HG03175 (cell line): Measurements from ENCODE around the gene CDC27.
"Not testable (repeated sequence)": the region's sequence is repeated elsewhere in the genome, so short reads cannot be mapped to it uniquely, and the experiment has no call there.

Experiments used
- ATAC-seq: cut with Tn5 transposase; IDR thresholded peaks from one replicate; pipeline ENCODE4 v1.9.1; 2021; ENCODE audit warnings: mild to moderate bottlenecking, moderate library complexity; ENCODE audit not compliant: unreplicated experiment

The CDC27 gene

DNA sequence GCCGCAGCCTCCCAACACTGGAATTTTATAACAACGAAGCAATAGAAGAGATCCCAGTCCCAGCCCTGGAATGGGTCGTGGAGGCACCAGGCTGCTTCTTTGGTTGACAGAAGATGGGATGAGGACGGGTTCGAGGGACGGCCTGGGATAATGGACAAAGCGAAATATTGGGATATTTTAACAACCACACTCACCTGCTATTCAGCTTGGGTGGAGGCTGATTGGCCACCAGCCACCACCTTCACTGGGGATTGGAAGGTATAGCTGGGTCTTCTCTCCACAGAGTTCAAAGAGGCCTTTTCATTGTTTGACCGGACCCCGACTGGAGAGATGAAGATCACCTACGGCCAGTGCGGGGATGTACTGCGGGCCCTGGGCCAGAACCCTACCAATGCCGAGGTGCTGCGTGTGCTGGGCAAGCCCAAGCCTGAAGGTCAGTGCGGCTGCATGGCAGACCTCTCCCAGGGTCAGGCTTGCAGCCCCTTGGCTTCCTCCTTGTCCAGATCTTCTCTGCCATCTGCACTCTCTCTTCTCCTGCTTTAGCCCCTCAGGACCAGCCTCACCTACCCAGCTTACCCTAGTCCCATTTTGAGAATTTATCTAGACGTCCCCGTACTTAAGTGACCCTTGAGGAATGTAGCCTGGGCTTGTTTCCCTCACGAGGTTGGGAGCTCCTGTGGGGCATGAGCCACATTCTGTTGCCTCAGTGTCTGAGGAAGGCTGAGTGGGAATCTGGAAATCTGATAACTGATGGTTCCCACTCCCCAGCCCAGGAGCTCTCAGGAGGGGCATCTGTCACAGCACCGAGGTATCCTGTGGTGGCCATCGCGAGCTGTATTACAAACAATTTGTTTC lies 30.8 kb upstream of the CDC27 start:
- ATAC-seq: no peak

DNA sequence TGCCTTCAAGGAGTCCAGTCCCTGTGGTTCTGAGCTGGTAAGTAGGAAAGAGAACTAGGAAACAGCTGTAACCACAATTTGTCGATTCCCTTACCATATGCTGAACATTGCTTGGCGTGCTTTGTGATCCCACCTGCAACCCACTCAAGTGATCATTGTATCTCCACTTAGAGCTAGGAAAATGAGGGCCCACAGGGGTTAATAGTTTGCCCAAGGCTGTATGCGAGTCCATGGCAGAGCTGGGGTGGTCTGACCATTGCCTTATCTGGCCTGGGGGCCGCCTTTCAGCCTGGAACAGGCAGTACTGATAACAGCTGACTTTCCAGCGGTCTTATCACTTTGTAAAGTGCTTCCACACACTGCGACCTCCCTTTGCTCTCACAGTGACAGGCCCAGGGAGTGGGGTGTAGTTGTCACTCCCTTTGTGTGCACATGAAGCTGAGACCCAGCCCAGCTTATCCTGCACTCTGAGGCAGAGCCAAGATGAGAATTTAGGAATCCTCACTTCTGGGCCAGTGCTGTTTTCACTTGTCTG lies 29.9 kb upstream of the CDC27 start:
- no peak for ATAC-seq

DNA sequence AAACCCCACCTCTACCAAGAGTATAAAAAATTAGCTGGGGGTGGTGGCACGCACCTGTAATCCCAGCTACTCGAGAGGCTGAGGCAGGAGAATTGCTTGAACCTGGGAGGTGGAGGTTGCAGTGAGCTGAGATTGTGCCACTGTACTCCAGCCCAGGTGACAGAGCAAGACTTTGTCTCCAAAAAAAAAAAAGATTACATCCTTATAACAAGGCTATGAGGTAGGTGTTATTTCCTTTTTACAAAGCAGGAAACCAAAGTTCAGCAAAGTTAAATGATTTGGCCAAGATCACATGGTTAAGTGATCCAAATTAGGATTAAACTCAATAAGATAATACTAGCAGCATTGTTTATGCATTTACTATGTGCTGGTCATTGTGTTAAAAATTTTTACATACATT lies 28.2 kb upstream of the CDC27 start:
- ATAC-seq: not testable (repeated sequence)

DNA sequence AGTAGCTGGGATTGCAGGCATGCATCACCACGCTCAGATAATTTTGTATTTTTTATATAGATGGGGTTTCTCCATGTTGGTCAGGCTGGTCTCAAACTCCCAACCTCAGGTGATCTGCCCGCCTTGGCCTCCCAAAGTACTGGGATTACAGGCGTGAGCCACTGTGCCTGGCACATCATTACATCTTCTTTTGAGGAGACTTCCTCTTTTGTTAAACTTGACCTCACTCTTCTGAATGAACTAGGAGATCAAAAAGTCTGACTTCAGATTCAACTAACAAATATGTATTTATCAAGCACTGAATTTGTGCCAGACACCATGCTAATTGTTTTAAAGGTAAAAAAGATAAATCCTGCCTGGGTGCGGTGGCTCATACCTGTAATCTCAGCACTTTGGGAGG lies 27.7 kb upstream of the CDC27 start:
- ATAC-seq: not testable (repeated sequence)

DNA sequence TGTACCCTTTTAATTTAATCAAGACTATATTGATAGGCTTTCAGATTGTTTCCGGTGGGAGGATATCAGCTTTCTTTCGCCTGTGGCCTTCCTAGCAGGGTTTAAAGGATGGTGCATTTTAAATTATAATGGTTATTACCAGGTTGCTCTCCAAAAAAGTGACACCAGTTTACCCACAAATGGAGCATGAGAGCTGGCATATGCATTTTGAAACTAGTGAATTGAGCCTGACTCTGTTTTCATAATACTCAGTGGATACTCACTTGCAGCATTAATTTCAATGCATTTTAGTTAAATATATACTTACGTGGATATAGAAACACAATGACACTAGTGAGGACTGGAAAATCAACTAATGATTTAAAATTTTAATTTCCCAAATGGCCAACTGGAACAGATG lies 25.8 kb upstream of the CDC27 start:
- ATAC-seq: no peak

DNA sequence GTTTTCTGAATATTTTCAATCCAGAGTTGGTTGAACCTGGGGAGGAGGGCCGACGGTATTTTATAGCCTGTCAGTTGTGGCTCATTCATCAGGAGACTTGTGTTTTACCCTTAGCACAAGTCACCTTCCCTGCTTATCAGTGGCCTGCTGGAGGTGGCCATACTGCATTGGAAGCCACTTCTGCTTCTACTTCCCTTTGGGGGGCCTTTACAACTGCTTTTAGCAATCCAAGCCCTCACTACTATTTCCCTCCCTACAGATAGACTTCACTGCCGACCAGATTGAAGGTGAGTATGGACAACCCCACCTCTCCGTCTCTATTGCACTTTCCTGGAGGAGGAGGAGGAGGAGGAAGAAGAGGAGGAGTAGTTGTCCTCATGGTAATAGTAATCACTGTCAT lies 24.4 kb upstream of the CDC27 start:
- ATAC-seq: no peak

DNA sequence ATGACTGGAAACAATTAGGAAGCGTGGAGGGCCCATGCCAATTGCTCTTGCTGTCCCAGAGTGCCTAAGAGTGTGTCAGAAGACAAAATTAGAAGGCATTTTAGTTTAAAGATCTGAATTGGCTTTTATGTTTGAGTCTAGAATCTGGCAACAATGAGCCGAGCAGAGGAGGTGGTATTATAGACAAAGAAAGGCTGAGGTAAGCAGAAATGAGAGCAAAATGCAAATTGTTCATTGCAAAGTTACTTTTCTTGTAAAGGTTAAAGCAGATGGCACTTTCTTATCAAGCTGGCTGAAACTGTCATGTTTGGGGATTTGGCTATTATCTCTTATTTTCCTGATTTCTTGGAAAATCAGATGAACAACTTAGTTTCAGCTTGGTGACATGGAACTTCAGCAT lies 23.4 kb upstream of the CDC27 start:
- no peak for ATAC-seq

DNA sequence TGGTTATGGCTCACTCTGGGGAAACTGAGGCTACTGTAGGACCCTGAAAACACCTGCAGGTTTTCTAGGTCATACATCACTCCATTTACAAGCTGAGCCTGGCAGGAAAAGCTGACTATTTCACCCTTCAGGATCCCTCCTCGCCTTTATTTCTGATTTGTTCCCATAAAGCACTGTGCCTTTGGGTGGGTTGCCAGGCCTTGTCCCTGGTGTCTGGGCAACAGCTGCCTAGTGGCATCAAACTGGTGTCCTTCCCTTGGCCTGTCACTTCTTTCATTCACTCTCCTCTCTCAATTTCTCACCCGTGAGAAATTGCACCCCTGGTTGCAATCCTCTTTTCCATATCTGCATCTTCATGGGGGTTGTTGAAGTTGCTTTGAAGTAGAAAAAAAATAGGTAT lies 21.7 kb upstream of the CDC27 start:
- ATAC-seq: no peak

DNA sequence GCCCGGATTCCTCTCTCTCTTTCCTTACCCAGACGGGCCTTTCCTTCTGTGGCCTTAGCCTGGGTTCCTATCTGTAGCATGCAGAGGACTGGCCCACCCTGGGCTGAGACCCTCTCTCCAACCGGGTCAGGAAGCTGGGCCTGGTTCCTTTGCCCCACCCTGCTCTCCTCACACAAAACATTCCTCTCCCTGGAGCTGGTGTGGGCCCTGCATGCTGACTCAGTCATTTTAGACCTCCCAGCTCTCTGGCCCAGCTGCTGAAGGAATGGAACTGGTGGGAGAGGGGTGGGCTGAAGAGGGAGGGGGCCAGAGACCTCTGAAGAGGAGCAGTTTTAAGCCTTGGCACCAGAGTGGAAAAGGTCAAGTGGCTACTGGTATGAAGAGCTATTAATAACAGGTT lies 21.0 kb upstream of the CDC27 start:
- no peak for ATAC-seq

DNA sequence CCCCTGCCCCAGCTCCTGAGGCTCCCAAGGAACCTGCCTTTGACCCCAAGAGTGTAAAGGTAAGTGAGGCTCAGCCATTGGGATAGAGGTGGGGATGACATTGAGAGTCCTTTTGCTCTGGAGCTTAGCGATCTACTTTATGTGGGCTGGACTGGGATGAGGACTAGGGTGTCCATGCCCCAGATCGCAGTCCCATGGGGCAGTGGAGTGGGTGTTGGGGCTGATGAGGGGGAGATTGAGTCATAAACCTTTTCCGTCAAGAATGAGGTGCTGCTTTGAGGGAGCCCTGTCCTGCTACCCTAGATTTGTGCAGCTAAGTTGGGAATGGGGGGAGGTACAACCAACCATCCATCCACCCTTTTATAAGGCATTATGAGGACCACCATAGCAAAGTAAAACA lies 20.4 kb upstream of the CDC27 start:
- ATAC-seq: no peak

DNA sequence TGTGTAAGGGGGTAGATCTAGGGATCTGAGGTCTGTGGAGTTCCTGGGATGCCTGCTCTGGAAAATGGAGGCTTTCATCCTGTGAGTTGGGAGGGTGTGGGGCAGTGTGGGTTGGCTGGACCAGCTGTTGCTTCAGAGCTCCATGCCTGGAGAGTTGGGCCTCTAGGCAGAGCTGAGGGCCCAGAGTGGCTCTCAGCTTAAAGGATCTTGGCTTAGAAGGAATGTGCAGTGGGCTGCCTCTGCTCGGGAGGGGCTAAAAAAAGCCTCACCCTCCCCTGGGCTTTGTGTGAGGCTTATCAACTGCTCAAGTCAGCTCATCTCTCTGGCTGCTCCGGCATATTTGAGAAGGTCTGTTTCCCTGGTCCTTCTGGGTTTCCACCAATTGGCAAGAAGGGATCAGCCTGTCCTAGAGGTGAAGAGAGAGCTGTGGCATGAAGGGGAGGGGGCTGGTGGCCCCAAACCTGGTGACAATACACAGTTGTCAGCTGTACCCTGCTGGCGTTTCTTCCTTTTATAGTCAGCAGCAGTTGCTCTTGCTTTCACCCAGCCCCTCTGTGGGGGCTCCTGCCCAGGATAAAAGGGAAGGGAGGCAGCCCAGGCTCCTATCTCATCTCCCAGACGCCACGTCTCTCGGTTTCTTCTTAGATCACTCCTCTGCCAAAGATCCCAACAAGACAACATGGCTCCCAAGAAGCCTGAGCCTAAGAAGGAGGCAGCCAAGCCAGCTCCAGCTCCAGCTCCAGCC lies 19.8 kb upstream of the CDC27 start, which contains the start of gene MYL4:
MYL4 (plus strand) TSS at position 605 of the 745 bp plus-strand sequence; CDS start at position 680, 75 bp downstream.
- no peak for ATAC-seq

DNA sequence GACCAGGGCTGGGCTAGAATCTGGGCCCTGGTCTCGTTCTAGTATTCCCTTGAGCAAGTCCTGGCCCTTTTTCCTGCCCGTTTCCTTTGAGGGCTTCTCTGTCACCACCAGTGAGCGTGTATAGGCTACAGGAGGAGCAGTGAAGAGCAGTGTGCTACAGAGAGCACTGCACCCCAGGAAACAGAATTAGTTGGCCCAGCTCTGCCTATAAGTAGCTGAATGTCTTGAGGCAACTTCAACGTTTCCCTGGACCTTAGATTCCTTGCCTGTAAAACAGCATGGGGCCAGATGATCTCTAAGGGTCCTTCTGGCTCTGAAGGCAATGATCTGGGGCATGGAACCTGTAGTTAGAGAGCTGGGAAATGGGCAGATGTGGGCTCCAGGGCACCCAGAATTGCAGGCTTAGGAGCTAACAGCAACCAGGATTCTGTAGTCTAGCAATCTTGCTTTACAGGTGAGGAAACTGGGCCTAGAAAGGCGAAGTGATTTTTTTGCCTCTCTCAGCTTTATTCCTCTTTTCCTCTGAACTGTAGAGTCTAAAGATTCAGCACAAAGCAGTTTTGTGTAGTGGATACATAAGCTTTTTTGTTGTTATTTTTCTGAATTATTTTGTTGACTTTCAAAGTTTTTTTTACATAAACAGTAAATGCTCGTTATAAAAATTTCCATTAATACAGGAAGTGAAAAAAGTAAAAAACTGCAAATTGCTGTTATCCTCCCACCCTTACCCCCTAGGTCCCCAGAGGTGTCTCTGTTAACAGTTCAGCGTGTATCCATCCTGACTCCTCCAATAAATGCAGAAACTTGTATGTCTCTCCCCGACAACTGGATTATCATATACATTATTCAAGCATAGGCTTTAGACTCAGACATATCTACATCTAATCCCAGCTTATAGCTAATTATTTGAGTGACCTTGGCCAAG lies 18.3 kb upstream of the CDC27 start:
- ATAC-seq: no peak

DNA sequence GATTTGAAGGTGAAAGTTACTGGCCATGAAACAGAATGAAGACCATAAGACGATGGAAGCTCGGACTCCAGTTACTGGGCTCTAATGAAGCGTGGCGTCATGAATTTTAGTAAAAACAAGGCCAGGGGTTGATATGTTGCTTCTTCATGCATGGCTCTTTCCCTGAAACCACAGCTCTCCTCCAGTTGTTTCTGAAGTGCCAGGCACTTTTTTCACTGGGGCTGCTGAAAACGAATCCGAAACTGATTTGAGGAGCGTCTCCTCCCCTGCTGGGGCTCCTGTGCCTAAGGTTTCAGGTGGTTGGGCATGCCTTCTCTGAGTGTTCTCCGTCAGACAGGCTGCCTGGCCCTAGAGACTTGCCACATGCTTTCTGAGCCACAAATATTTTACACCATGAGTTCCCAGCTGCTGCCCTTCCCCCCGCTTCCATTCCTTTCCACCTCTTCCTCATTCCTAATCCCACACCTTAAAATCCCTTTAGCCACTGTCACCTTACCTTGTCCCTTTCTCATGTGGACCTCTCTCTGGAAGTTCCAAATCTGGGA lies 16.4 kb upstream of the CDC27 start:
- peak; percentile 60 for ATAC-seq

DNA sequence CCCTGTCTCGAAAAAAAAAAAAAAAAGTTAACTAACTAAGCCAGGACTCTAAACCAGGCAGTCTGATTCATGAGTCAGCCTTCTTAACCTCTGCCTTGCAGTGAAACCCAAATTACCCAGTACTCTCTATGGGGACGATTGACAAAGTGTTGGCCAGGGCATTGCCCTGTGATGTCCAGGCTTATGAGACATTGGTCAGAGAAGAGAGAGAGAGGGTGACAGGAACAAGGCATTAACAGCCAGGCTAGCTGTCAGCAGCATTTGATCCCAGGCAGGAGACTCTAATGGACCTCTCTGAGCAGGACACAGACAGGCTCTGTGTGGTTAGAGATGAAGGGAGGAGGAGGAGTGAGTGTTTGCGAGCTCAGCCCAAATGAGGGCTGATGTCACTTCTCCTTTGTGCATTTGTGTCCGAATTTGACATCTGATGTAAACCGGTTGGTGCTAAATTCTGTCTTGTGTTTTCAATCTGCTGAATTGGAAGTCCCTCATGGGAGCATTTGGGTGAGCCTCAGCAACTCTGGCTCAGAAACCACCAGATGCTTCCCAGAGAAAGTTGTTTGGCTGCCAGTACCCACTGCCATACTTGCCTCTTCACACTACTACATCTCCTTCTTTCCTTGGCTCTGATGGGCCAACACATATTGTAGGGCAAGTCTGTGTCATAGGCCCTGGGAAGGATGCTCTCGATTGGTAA lies 15.8 kb upstream of the CDC27 start:
- ATAC-seq: peak; percentile 50

DNA sequence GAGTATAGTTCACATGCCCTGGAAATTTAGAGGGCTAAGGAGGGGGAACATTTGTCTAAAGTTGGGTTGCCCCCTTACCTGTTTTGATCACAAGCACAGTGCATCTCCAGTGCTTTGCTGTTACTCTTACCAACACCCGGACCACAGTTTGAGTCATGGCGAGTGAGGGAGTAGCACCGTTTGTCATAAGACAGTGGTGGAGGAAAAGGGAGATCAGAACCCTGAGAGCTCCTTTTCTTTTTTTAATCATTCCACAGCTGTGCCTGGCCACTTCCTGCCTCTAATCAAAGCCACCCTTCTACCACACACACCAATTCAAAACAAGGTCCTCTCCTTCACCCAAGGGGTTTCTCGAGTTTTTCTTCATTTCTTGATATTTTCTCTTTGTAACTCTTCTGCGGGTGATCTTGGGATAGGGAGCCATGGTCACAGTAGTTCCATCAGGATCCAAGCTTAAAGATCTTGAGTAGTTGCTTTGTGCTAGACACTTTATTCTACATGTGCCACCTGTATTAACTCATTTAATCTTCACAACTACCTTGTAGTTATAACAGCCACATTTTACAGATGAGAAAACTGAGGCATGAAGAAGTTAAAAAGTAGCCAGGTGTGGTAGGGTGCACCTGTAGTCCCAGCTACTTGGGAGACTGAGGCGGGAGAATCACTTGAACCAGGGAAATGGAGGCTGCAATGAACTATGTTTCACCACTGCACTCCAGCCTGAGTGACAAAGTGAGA lies 15.1 kb upstream of the CDC27 start:
- ATAC-seq: no peak

DNA sequence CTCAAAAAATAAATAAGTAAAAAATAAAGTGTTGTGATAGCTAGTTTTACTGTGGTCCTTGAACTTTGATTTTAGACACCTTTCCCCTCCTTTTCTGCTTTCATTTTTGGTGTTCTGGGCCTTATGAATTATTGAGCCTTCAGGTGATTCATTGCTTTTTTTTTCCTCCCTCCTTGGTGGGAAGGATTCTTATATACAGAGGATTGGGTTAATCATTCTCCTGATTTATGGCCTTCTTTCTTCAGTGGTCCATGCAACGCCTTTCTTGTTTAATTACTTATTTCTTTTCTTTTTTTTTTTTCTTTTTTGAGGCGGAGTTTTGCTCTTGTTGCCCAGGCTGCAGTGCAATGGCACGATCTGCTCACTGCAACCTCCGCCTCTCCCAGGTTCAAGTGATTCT lies 12.1 kb upstream of the CDC27 start:
- no peak for ATAC-seq

DNA sequence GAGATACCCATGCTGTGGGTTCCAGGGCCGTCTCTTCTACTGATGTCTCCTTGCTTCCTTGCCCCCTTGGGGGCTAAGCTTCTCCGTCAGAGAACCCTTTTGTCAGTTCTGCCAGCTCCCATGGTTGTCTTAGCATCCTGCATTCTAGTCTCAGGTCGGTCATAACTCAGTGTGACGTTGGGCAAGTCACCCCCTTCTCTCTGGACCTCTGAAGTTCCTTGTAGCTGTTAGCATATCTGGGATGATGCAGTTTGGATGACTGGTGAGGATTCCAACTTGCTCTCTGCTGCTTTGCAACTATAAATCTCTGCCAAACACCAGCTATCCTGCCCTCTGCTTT lies 11.2 kb upstream of the CDC27 start:
- peak; percentile 12 for ATAC-seq

DNA sequence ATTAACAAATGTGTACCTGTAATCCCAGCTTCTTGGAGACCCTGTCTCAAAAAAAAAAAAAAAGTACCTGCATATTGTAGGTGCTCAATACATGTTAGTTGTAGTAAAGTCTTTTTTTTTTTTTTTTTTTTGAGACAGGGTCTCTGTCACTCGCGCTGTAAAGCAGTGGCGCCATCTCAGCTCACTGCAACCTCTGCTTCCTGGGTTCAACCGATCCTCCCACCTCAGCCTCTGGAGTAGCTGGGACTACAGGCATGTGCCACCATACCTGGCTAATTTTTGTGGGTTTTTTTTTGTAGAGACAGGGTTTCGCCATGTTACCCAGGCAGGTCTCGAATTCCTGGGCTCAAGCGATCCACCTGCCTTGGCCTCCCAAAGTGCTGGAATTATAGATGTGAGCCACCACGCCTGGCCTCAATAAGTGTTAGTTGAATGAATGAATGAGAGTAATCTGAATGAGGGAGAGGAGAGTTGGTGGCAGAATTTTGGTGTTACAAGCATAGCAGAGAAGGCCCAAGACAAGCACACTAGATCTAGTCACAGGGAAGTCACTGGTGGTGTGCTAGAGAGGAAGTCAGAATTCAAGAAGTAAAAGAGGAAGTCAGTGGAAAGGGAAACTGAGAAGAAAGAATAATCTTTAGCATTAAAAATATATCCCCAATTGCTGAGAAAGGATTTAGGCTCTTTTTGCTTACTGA lies 10.7 kb upstream of the CDC27 start:
- peak; percentile 40 for ATAC-seq

DNA sequence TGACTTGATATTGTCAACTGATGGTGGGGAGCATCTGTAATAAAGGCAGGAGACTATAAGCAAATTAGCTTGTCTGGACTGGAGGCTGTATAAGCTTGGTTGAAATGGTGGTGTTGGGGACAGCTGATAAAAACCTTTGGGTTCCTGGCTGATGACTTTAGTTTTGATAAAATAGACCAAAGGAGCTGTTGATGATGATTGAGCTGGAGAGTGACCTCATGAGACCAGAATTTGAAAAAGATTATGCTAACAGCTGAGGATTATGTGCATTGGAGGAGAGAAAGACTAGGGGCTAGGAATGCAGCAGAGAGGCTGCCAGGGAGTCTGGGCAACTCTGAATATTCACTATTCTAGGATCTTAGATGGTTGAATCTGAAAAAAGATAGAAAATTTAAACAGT lies 8.7 kb upstream of the CDC27 start:
- no peak for ATAC-seq
